ENCODE measurements around the gene HPSE2.
"Not testable (repeated sequence)": the region's sequence is repeated elsewhere in the genome, so short reads cannot be mapped to it uniquely, and the experiment has no call there.

Gene HPSE2

GRCh38 chr10:99235658-99236626 lies at the start of gene HPSE2:
Gene HPSE2 (minus strand): TSS chr10:99235852.
- no peak for DNase-seq (ENCODE audit: low read depth, low spot score)

DNA sequence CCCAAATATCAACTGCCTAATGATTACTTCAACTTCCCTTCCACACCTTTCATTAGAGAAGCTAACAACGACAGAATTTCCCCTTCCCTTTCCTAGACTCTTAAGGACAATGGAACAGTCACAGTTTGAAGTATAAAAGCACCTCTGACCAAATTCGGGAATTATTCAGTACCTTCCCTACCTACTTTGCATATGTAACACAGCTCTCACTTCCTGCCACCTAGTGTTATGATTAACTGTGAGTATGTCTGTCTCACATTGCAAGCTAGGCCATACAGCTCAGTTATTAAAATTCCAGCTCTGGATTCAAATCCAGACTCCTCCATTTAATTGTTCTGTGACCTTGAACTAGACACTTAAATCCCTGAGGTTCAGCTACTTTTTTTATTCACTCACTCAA lies 44.8 kb upstream of the HPSE2 start:
- no peak for DNase-seq (ENCODE audit: low read depth, low spot score)

DNA sequence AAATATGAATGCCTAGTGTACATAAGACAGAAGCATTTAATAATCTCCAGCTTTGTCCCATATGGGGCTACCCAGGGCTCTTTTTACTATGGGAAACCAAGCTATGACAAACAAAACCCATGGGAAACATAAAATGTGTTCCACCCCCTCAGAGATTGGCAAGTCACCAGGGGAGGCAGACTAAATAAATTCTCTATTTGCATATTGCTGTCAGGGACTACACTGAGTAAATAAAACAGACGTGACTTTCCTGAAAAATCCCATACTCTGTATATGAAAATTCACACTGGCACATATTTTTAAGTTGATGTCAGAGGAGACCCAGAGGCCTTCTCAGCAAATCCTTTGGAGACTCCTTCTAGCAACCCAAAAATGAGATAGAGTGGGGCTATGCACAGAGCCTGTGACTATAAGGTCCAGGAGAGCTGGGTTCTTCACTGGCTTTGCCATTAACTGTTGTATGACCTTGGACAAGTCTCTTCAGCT lies 44.0 kb upstream of the HPSE2 start:
- DNase-seq (ENCODE audit: low read depth, low spot score), result no peak

DNA sequence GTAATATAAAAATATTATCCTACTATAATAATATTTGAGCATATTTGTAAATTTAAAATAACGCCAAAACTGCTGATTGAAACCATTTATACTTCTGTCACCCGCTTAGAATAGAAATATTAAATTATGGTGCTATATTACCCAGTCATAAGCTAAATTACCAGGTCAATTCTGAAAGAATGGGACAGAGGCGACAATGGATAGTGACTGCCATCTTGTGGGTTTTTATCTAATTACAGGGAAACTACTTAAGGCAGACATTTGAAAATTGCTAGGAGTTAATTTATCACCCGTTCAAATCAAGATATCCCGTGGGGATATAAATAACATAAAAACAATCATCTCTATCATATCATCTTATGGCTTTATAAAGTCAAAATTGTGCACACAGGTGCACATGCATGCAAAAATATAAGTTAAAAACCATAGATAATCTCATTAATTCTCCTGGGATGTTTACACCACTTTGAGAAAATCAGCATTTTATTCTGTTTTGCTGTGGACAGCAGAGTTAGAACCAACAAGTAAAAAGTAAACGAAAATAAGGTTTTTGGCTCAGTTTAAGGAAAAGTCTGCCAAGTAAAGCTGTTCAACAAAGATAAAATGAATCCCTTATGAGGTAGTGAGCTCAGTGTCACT lies 41.3 kb upstream of the HPSE2 start:
- DNase-seq (ENCODE audit: low read depth, low spot score), result no peak

GRCh38 chr10:99266383-99266782 lies 30.7 kb upstream of the HPSE2 start:
- DNase-seq (ENCODE audit: low read depth, low spot score), result no peak

GRCh38 chr10:99248824-99249223 lies 13.2 kb upstream of the HPSE2 start:
- DNase-seq (ENCODE audit: low read depth, low spot score), result no peak

DNA sequence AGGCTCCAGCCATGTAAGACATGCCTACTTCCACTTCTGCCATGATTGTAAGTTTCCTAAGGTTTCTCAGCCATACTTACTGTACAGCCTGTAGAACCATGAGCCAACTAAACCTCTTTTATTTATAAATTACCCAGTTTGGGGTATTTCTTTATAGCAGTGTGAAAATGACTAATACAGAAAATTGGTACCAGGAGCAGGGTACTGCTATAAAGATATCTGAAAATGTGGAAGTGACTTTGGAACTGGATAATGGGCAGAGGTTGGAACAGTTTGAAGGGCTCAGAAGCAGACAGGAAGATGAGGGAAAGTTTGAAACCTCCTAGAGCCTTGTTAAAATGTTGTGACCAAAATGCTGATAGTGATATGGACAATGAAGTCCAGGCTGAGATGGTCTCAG lies 12.2 kb upstream of the HPSE2 start:
- DNase-seq (ENCODE audit: low read depth, low spot score), result not testable (repeated sequence)

DNA sequence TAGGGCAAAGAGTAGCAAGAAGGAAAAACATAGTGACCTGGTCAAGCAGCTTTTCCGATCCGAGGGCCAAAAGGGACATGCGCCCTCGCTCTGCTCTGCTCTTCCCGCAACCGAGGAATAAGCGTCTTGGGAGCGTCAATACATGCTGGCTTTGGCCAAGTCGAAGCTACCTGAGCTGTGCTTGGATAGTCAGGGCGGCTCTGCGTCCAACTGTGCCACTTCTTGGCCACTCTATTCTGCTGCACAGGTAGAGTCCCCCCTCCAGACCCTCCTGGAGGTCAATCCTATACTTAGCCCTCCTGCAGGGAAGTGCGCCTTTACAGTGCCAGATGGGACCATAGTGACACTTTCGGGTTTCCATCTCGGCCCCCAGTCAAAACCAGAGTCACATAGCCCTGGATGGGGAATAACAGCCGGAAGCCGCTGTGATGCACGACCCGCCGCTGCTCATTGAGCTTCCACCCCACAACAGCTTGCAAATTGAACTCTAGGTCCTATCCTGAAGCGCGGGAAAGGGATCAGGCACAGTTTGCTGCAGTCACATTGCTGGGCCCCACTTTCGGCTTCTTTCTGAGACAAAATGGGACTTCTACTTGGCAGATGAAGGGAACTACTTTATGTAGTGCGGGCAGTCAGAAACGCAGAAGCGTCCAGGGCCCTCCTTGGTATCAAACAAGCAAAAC lies 1.1 kb upstream of the HPSE2 start:
- no peak for DNase-seq (ENCODE audit: low read depth, low spot score)

DNA sequence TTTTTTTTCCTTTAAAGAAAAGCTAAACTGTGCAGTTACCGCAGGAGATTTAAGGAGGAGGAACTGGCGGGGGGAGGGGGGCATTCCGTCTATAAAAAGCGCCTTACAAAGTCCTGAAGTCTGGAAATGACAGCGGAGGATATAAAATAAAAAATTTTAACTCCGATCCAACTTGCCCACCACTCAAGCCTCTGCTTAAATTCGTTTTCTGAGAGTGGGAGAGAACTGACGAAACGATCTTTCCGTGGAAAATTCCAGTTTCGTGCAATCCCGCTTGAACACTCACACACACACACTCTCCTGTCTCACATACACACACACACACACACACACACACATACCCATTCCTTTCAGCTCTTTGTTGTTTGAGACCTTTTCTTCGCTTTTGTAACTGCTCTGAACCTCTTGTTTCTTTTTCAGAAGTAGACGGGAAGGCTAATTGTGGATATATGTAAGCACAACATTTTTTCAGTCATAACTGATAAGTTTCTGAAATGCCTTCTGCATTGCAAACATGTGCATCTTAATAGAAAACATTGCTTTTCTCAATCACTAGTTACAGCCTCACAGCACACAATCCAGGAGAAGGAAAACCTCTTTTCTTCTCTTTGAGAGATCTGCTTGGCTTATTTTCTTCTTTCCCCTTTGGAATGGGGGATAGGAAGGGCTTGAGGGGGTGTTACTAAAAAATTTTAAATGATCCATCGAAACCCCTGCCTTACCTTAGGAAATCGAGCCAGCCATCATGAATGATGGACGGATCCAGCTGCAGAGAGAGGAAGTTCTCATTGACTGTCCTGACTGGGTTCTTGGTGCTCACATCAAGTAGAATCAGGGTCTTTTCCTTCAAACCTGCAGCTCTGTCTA lies 628 bp downstream of the HPSE2 start:
- no peak for DNase-seq (ENCODE audit: low read depth, low spot score)

DNA sequence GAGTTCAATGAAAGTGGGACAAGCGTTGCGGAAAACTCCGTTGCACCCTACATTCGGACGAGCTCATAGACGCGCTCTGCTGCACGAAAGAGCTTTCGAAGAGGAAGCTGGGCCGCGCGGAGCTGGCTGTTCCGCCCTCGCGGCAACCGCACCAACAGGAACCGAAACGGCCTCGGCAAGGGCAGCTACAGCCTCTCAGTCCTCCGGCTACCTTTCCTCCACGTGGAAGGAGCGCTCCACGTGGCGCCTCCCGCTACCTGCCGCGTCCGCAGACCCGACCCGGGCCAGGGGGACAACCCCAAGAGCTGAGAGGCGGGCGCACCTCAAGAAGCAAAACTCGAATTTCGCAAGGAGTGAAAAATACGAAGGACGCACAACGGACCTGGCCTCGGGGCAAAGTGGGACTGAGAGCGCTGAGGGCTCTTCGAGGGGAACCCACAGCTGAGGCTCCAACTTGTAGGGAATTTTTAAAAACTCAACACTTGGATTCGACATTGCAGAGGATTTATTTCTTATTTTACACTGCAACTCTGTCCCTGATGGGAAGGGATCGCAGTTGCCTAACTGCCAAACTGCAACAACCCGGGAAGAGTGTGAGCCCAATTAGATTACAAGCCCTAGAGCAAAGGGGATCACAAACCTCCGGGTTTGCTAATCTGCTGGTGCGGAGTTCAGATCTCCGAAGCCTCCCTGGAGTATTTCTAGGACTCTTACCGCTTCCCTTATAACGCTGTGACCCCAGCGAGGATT lies 1.4 kb downstream of the HPSE2 start:
- no peak for DNase-seq (ENCODE audit: low read depth, low spot score)

GRCh38 chr10:99233689-99234037 lies 2.0 kb downstream of the HPSE2 start:
- no peak for DNase-seq (ENCODE audit: low read depth, low spot score)

DNA sequence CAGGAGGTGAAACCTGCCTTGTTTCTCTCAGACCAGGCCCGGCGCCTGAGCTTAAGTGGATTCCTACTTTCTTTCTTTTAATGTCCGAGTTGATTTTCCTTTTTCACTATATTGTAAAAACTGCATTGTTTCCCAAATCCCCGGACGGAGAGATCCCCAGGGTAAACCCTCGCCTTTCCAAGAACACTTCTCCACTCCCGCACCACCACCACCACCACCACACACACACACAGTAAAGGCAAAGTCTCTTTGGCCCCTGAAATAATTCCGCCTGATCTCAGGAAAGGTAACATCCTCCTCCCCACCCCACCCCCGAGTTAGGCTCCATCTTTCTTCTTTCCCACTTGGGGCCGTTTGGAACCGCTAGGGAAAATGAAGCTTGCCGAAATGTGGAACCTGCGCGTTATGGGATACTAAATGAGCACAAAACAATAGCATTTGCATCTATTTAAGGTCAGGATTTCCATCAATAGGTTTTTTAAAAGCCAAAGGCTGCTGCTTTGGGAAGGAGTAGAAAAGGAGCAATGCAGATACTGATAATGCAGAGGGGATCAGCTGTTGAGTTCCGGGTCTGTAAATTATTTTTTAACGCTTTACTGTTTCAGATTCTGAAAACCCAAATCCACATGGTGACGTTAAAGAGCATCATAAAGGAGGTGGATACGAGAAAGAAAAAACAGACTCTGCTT lies 2.5 kb downstream of the HPSE2 start:
- DNase-seq (ENCODE audit: low read depth, low spot score), result no peak

GRCh38 chr10:99232360-99232999 lies 3.2 kb downstream of the HPSE2 start:
- DNase-seq (ENCODE audit: low read depth, low spot score), result no peak

DNA sequence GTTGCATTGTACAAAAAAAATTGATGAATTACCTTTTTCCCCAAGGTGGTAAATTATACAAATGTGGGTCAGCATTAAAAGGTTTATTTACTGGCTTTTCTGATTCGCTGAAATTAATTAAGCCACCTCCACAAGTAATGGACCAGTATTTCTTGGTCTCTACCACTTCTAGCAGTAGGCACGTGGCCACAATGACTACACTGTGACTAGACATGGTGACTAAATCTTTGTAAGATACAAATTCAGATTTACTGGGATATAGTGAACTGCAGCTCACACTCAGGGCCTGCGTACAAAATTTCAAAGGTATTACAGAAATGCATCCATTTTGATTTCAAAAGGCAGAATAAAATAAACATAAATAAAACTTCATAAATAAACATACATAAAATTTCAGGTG lies 10.9 kb downstream of the HPSE2 start:
- no peak for DNase-seq (ENCODE audit: low read depth, low spot score)

- no peak for DNase-seq (ENCODE audit: low read depth, low spot score)
Measured at GRCh38 chr10:99207340-99207739, 28.3 kb downstream of the HPSE2 start.

DNA sequence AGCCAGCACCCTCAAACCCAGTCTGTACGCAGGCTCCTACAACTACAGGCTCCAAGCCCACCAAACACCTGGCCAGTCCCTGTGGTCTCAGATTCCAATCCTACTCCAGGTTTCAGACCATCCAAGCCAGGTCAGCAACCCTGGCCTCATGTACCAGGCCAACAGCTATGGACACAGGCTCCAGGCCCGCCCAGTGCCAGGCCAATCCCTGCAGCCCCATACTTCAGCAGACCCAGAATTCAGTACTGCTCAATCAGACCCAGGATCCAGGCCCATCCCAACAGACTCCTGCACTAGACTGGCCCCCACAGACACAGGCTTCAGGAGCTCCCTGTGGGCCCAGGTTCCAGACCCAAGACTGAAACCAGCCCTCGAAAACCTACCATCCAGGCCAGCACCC lies 32.3 kb downstream of the HPSE2 start:
- DNase-seq (ENCODE audit: low read depth, low spot score), result no peak

DNA sequence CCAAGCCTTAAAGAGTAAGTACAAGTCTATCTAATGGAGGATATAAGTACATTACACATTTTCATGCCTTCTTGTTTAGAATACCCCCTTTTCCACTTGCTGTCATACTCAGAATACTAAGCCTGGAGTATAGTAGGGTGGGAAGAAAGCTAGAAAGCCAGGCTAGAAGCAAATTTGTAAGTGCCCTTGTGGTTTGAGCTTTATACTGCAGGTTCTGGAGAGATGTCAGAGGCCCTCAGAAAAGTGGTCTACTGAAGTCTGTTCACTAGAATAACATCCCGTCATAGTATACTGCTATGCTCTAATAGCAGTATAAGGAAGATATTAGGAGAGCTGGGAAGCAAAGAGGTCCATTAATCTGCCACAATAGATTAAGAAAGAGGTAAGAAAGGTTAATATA lies 62.7 kb downstream of the HPSE2 start:
- no peak for DNase-seq (ENCODE audit: low read depth, low spot score)

GRCh38 chr10:99172128-99172738 lies 63.4 kb downstream of the HPSE2 start:
- DNase-seq (ENCODE audit: low read depth, low spot score), result no peak

DNA sequence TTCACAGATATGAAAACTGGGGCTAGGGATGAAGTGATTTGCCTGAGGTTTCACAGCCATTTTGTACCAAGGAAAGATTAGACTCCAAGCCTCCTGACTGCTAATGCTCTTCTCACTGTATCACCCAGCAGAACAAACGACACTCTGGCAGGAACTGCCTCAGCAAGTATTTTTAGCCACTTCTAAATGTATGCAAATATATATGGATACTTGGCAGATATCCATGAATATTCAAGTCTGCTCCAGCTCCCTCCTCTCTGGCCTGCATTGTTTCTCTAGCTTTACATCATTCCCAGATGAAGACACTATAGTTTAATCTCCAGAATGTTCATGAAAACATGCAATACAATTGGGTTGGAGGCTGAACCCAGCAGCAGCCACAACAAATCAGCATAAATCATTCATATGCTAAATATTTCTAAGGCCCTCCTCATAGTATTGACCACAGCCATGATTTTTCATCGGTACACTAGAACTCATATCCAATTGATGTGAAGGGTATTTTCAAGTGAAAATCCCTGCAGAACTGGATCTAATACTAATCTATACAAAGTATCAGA lies 65.5 kb downstream of the HPSE2 start:
- DNase-seq (ENCODE audit: low read depth, low spot score), result no peak

Measured in activated naive CD8-positive, alpha-beta T cell treated with anti-CD3 and anti-CD28 coated beads, Interleukin-2, amount 50 U/mL, for 16 hours (primary cell).